ENCODE data around the gene MDM2. TPM values are rescaled to one million over a fixed set of nuclear protein-coding genes. Genes with fewer than 3 reads are reported as not detected.
A peak's percentile ranks its signal among the peaks of the same experiment; 100 is the strongest.

Gene MDM2
- polyA plus RNA-seq, 3 donors = 16.2 to 39.9 (median 27.6) TPM

GRCh38 chr12:68844788-68845695 lies 37.1 kb downstream of the MDM2 start:
- Histone ChIP-seq H3K9me3 (replicated peaks in 1 of 2; ENCODE audit: control insufficient read depth in 1 of 2, insufficient read depth in 1 of 2, low read length in 2 of 2) (no peaks in the 10 kb centered on the region), H3K9ac (ENCODE audit: insufficient read depth, low read length, poor library complexity, severe bottlenecking) (no peak overlapping the region), H3K27me3 (ENCODE audit: control insufficient read depth in 2 of 2, insufficient read depth in 2 of 2, low read length in 2 of 2) (no peaks in the 10 kb centered on the region), H3K27ac (ENCODE audit: low read depth in 1 of 2, low read length in 2 of 2) (no peak overlapping the region), H3K4me1 (ENCODE audit: control insufficient read depth in 1 of 2, insufficient read depth in 2 of 2, low read length in 2 of 2) (no peaks in the 10 kb centered on the region), H3K4me2 (replicated peaks; ENCODE audit: extremely low read depth, low read length, poor library complexity, severe bottlenecking) (no peak overlapping the region), H3K36me3 (replicated peaks in 1 of 2; ENCODE audit: control insufficient read depth in 1 of 2, insufficient read depth in 2 of 2, low read length in 2 of 2) (peaks cover 27 to 55% of the 10 kb centered on the region in 2 donors), H3K4me3 (replicated peaks in 1 of 3; ENCODE audit: low read depth in 2 of 3, low read length in 3 of 3) (no peak overlapping the region), H2AFZ (ENCODE audit: insufficient read depth, low read depth, low read length, poor library complexity, severe bottlenecking) (no peak overlapping the region), H4K20me1 (ENCODE audit: insufficient read depth, low read length) (peaks cover 34% of the 10 kb centered on the region), H3K79me2 (ENCODE audit: insufficient read depth, low read length) (no peaks in the 10 kb centered on the region)
- Mint-ChIP-seq H3K27ac (peak overlapping the region in 1 of 7 donors; percentile 47), H3K4me1 (no peaks in the 10 kb centered on the region), H3K4me3 (no peak overlapping the region), H3K27me3 (ENCODE audit: low read depth in 3 of 3) (peaks cover 0 to 1% (median 0%) of the 10 kb centered on the region in 3 donors), H3K36me3 (peaks cover 26 to 42% of the 10 kb centered on the region in 2 donors), H3K9me3 (no peaks in the 10 kb centered on the region)
- 98% methylated on average over 10 of the region's 14 CpGs for WGBS (ENCODE audit: insufficient coverage)
- TF ChIP-seq CTCF (IDR thresholded peaks at IDR 0.05) = no peak
- intact Hi-C loops (cut with micrococcal nuclease) = no loop called here
- no peak for DNase-seq

- intact Hi-C loops (cut with micrococcal nuclease) = no loop called here
- Histone ChIP-seq H3K9ac (ENCODE audit: insufficient read depth, low read length, poor library complexity, severe bottlenecking) (no peak overlapping the region), H3K9me3 (replicated peaks in 1 of 2; ENCODE audit: control insufficient read depth in 1 of 2, insufficient read depth in 1 of 2, low read length in 2 of 2) (no peaks in the 10 kb centered on the region), H3K4me1 (ENCODE audit: control insufficient read depth in 1 of 2, insufficient read depth in 2 of 2, low read length in 2 of 2) (no peaks in the 10 kb centered on the region), H3K27ac (ENCODE audit: low read depth in 1 of 2, low read length in 2 of 2) (no peak overlapping the region), H3K79me2 (ENCODE audit: insufficient read depth, low read length) (no peaks in the 10 kb centered on the region), H4K20me1 (ENCODE audit: insufficient read depth, low read length) (peaks cover 19% of the 10 kb centered on the region), H3K36me3 (replicated peaks in 1 of 2; ENCODE audit: control insufficient read depth in 1 of 2, insufficient read depth in 2 of 2, low read length in 2 of 2) (peaks cover 10 to 37% of the 10 kb centered on the region in 2 donors), H3K4me2 (replicated peaks; ENCODE audit: extremely low read depth, low read length, poor library complexity, severe bottlenecking) (no peak overlapping the region), H3K27me3 (ENCODE audit: control insufficient read depth in 2 of 2, insufficient read depth in 2 of 2, low read length in 2 of 2) (no peaks in the 10 kb centered on the region), H3K4me3 (replicated peaks in 1 of 3; ENCODE audit: low read depth in 2 of 3, low read length in 3 of 3) (no peak overlapping the region), H2AFZ (ENCODE audit: insufficient read depth, low read depth, low read length, poor library complexity, severe bottlenecking) (no peak overlapping the region)
- H3K4me3 Mint-ChIP-seq = no peak overlapping the region
- no peak for TF ChIP-seq CTCF (IDR thresholded peaks at IDR 0.05)
- peaks cover 0 to 2% (median 0%) of the 10 kb centered on the region in 3 donors for H3K27me3 Mint-ChIP-seq (ENCODE audit: low read depth in 3 of 3)
- WGBS (ENCODE audit: insufficient coverage) = no CpG with 5 or more reads among the region's 3 CpGs
- DNase-seq = no peak
- H3K9me3 Mint-ChIP-seq = no peaks in the 10 kb centered on the region
- H3K36me3 Mint-ChIP-seq = peaks cover 19 to 26% of the 10 kb centered on the region in 2 donors
- no peak overlapping the region for H3K27ac Mint-ChIP-seq
- H3K4me1 Mint-ChIP-seq = no peaks in the 10 kb centered on the region
Measured at GRCh38 chr12:68846811-68847210, 38.8 kb downstream of the MDM2 start.
